ENCODE data around the gene TRMT6.

Gene TRMT6

DNA sequence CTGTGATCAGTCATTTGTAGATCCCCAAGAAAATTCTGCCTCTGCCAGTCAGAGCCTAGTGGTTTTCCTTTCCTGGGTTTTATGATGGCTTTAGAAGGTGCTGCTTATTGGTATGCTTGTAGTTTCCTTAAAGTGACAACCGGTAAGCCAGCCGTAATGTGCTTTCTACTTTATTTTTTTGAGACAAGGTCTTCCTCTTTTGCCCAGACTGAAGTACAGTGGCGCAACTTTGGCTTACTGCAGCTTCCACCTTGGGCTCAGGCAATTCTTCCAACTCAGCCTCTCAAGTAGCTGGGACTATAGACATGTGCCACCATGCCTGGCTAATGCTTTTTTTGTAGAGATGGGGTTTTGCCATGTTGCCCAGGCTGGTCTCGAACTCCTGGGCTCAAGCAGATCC is 23.6 kb upstream of the TRMT6 start:
- no peak for ATAC-seq
- no peak for TF ChIP-seq CSDC2 (CRISPR knock-in tag; IDR thresholded peaks at IDR 0.05)
- no peak for TF ChIP-seq ZNF70 (CRISPR knock-in tag; IDR thresholded peaks at IDR 0.05)
- TF ChIP-seq, protein P1, sequence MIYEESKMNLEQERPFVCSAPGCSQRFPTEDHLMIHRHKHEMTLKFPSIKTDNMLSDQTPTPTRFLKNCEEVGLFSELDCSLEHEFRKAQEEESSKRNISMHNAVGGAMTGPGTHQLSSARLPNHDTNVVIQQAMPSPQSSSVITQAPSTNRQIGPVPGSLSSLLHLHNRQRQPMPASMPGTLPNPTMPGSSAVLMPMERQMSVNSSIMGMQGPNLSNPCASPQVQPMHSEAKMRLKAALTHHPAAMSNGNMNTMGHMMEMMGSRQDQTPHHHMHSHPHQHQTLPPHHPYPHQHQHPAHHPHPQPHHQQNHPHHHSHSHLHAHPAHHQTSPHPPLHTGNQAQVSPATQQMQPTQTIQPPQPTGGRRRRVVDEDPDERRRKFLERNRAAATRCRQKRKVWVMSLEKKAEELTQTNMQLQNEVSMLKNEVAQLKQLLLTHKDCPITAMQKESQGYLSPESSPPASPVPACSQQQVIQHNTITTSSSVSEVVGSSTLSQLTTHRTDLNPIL (CRISPR knock-in tag; IDR thresholded peaks at IDR 0.05; ENCODE audit: low read depth), result no peak
- no peak for TF ChIP-seq GLIS3 (CRISPR knock-in tag; IDR thresholded peaks at IDR 0.05)
- no peak for TF ChIP-seq ISL1 (CRISPR knock-in tag; IDR thresholded peaks at IDR 0.05)
- no peak for TF ChIP-seq ESRRG (CRISPR knock-in tag; IDR thresholded peaks at IDR 0.05)
- no peak for TF ChIP-seq SNAI2 (CRISPR knock-in tag; IDR thresholded peaks at IDR 0.05)
- TF ChIP-seq TCF4 (CRISPR knock-in tag; IDR thresholded peaks at IDR 0.05; ENCODE audit: borderline replicate concordance), result no peak
- TF ChIP-seq RARB (CRISPR knock-in tag; IDR thresholded peaks at IDR 0.05), result no peak
- TF ChIP-seq, protein P2, sequence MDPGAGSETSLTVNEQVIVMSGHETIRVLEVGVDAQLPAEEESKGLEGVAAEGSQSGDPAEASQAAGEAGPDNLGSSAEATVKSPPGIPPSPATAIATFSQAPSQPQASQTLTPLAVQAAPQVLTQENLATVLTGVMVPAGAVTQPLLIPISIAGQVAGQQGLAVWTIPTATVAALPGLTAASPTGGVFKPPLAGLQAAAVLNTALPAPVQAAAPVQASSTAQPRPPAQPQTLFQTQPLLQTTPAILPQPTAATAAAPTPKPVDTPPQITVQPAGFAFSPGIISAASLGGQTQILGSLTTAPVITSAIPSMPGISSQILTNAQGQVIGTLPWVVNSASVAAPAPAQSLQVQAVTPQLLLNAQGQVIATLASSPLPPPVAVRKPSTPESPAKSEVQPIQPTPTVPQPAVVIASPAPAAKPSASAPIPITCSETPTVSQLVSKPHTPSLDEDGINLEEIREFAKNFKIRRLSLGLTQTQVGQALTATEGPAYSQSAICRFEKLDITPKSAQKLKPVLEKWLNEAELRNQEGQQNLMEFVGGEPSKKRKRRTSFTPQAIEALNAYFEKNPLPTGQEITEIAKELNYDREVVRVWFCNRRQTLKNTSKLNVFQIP (CRISPR knock-in tag; IDR thresholded peaks at IDR 0.05; ENCODE audit: borderline replicate concordance, low read depth), result no peak
- TF ChIP-seq ARNTL (CRISPR knock-in tag; IDR thresholded peaks at IDR 0.05; ENCODE audit: borderline replicate concordance, low read depth), result no peak
- no peak for TF ChIP-seq OSR1 (CRISPR knock-in tag; IDR thresholded peaks at IDR 0.05)
- TF ChIP-seq, protein P3, sequence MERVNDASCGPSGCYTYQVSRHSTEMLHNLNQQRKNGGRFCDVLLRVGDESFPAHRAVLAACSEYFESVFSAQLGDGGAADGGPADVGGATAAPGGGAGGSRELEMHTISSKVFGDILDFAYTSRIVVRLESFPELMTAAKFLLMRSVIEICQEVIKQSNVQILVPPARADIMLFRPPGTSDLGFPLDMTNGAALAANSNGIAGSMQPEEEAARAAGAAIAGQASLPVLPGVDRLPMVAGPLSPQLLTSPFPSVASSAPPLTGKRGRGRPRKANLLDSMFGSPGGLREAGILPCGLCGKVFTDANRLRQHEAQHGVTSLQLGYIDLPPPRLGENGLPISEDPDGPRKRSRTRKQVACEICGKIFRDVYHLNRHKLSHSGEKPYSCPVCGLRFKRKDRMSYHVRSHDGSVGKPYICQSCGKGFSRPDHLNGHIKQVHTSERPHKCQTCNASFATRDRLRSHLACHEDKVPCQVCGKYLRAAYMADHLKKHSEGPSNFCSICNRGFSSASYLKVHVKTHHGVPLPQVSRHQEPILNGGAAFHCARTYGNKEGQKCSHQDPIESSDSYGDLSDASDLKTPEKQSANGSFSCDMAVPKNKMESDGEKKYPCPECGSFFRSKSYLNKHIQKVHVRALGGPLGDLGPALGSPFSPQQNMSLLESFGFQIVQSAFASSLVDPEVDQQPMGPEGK (CRISPR knock-in tag; IDR thresholded peaks at IDR 0.05; ENCODE audit: borderline replicate concordance), result no peak
- TF ChIP-seq, protein P4, sequence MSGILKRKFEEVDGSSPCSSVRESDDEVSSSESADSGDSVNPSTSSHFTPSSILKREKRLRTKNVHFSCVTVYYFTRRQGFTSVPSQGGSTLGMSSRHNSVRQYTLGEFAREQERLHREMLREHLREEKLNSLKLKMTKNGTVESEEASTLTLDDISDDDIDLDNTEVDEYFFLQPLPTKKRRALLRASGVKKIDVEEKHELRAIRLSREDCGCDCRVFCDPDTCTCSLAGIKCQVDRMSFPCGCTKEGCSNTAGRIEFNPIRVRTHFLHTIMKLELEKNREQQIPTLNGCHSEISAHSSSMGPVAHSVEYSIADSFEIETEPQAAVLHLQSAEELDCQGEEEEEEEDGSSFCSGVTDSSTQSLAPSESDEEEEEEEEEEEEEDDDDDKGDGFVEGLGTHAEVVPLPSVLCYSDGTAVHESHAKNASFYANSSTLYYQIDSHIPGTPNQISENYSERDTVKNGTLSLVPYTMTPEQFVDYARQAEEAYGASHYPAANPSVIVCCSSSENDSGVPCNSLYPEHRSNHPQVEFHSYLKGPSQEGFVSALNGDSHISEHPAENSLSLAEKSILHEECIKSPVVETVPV (CRISPR knock-in tag; IDR thresholded peaks at IDR 0.05), result no peak

GRCh38 chr20:5973172-5973571 is 22.8 kb upstream of the TRMT6 start:
- TF ChIP-seq ZC3H10 (CRISPR knock-in tag; IDR thresholded peaks at IDR 0.05) (no peak), ZFP3 (CRISPR knock-in tag; IDR thresholded peaks at IDR 0.05) (no peak), SNAI2 (CRISPR knock-in tag; IDR thresholded peaks at IDR 0.05) (no peak)
- TF ChIP-seq, protein P3 (CRISPR knock-in tag; IDR thresholded peaks at IDR 0.05; ENCODE audit: borderline replicate concordance), result no peak
- no peak for ATAC-seq

GRCh38 chr20:5971203-5971602 is 20.9 kb upstream of the TRMT6 start:
- no peak for ATAC-seq
- TF ChIP-seq TCF4 (CRISPR knock-in tag; IDR thresholded peaks at IDR 0.05; ENCODE audit: borderline replicate concordance) (no peak), ZC3H10 (CRISPR knock-in tag; IDR thresholded peaks at IDR 0.05) (no peak), ZFP3 (CRISPR knock-in tag; IDR thresholded peaks at IDR 0.05) (no peak), ZNF70 (CRISPR knock-in tag; IDR thresholded peaks at IDR 0.05) (no peak), PPARA (CRISPR knock-in tag; IDR thresholded peaks at IDR 0.05; ENCODE audit: borderline replicate concordance) (no peak), SNAI2 (CRISPR knock-in tag; IDR thresholded peaks at IDR 0.05) (no peak), TOX (CRISPR knock-in tag; IDR thresholded peaks at IDR 0.05; ENCODE audit: borderline replicate concordance) (no peak), ESRRG (CRISPR knock-in tag; IDR thresholded peaks at IDR 0.05) (no peak), TSHZ2 (CRISPR knock-in tag; IDR thresholded peaks at IDR 0.05) (no peak), ZNF8 (CRISPR knock-in tag; IDR thresholded peaks at IDR 0.05) (no peak), ZFP30 (CRISPR knock-in tag; IDR thresholded peaks at IDR 0.05) (no peak), OSR1 (CRISPR knock-in tag; IDR thresholded peaks at IDR 0.05) (no peak), GLIS3 (CRISPR knock-in tag; IDR thresholded peaks at IDR 0.05) (no peak)
- TF ChIP-seq, protein P4 (CRISPR knock-in tag; IDR thresholded peaks at IDR 0.05), result no peak
- TF ChIP-seq, protein P1 (CRISPR knock-in tag; IDR thresholded peaks at IDR 0.05; ENCODE audit: low read depth), result no peak
- TF ChIP-seq, protein P3 (CRISPR knock-in tag; IDR thresholded peaks at IDR 0.05; ENCODE audit: borderline replicate concordance), result no peak

Measured in SK-N-SH treated with all-trans-retinoic acid at 6 μM for 48 hours (cell line).